ENCODE results near the gene MAG. TPM values are rescaled to one million over a fixed set of nuclear protein-coding genes. Genes with fewer than 3 reads are reported as not detected.

The MAG gene
- total RNA-seq, 1 experiment from 2014 or later = 0.41 TPM

GRCh38 chr19:35363001-35363590 lies 71.1 kb downstream of the MAG start:
- H3K9me3 ChIP-seq = no peaks in the 10 kb centered on the region
- Mint-ChIP-seq H3K4me3 (ENCODE audit: unreplicated experiment) (no peak overlapping the region), H3K36me3 (ENCODE audit: insufficient read depth, unreplicated experiment) (no peaks in the 10 kb centered on the region), H3K27me3 (ENCODE audit: insufficient read depth, unreplicated experiment) (no peaks in the 10 kb centered on the region), H3K9me3 (ENCODE audit: unreplicated experiment) (no peaks in the 10 kb centered on the region), H3K4me1 (ENCODE audit: low read depth, unreplicated experiment) (no peaks in the 10 kb centered on the region), H3K27ac (ENCODE audit: unreplicated experiment) (no peak overlapping the region)
- POLR2A ChIA-PET = no interaction called here
- intact Hi-C loops (cut with micrococcal nuclease; ENCODE audit: unreplicated experiment) = no loop called here
- no peak for DNase-seq
- no peak for TF ChIP-seq CTCF (IDR thresholded peaks at IDR 0.05; ENCODE audit: insufficient read depth in 1 of 2, low read depth in 1 of 2, low read length in 1 of 2, severe bottlenecking in 1 of 2, unreplicated experiment in 1 of 2)
- no TSS peak for BruUV-seq (replicated peaks)
- no peaks in the 10 kb centered on the region; the same call in 1 of the 2 replicates for H3K27me3 ChIP-seq (replicated peaks; ENCODE audit: control insufficient read depth, insufficient read depth, low read length)
- H3K4me3 ChIP-seq (ENCODE audit: low read depth, low read length) = no peak overlapping the region
- no peaks in the 10 kb centered on the region for H3K4me1 ChIP-seq
- no peaks in the 10 kb centered on the region for H3K36me3 ChIP-seq (ENCODE audit: control insufficient read depth, insufficient read depth, low read length)
- CTCF ChIA-PET = interaction anchor here (0.5 kb wide), 1 partner anchor 103 kb away, joined by 3 read pairs; no protein-coding TSS in a partner anchor

Small RNA genes lying within 50 kb of the gene (microRNA-seq; reads per million reads assigned to microRNA genes)
- not detected for gene MIR5196

Other genes with a start within 250 kb of the MAG start
- gene FXYD3, start 176.3 kb upstream of the MAG start, total RNA-seq (2022) = 26.8 and 36.7 TPM in 2 replicates
- 0.37 and 0.43 TPM in 2 replicates for gene LGI4, start 157.1 kb upstream of the MAG start, total RNA-seq (2022)
- not detected in 2 replicates for gene FXYD1, start 153.3 kb upstream of the MAG start, total RNA-seq (2022)
- not detected in 2 replicates for gene FXYD7, start 148.9 kb upstream of the MAG start, total RNA-seq (2022)
- gene FXYD5, start 137.4 kb upstream of the MAG start, total RNA-seq (2022) = 20.2 and 20.4 TPM in 2 replicates
- not detected in 2 replicates for gene FAM187B, start 63.4 kb upstream of the MAG start, total RNA-seq (2022)
- 172 and 197 TPM in 2 replicates for gene LSR, start 43.2 kb upstream of the MAG start, total RNA-seq (2022)
- gene USF2, start 23.2 kb upstream of the MAG start, total RNA-seq (2022) = 105 and 108 TPM in 2 replicates
- gene HAMP, start 9.6 kb upstream of the MAG start, total RNA-seq (2022) = not detected in 2 replicates
- gene CD22, start 37.0 kb downstream of the MAG start, total RNA-seq (2022) = not detected in 2 replicates
- not detected in 2 replicates for gene FFAR1, start 55.7 kb downstream of the MAG start, total RNA-seq (2022)
- gene FFAR3, start 66.3 kb downstream of the MAG start, total RNA-seq (2022) = not detected in 2 replicates
- gene GPR42, start 78.9 kb downstream of the MAG start, total RNA-seq (2022) = not detected in 2 replicates
- gene FFAR2, start 156.1 kb downstream of the MAG start, total RNA-seq (2022) = not detected in 2 replicates
- not detected in 2 replicates for gene KRTDAP, start 198.3 kb downstream of the MAG start, total RNA-seq (2022)
- gene DMKN, start 221.5 kb downstream of the MAG start, total RNA-seq (2022) = 341 and 354 TPM in 2 replicates
- not detected in 2 replicates for gene SBSN, start 236.2 kb downstream of the MAG start, total RNA-seq (2022)
- gene GAPDHS, start 241.3 kb downstream of the MAG start, total RNA-seq (2022) = not detected in 2 replicates